ENCODE results near the gene HPGDS.
"Not testable (repeated sequence)": the region's sequence is repeated elsewhere in the genome, so short reads cannot be mapped to it uniquely, and the experiment has no call there.

Gene HPGDS

GRCh38 chr4:94357624-94358023 is 15.0 kb upstream of the HPGDS start:
- DNase-seq (ENCODE audit: low spot score): no peak

GRCh38 chr4:94356444-94356843 is 13.8 kb upstream of the HPGDS start:
- no peak for DNase-seq (ENCODE audit: low spot score)

DNA sequence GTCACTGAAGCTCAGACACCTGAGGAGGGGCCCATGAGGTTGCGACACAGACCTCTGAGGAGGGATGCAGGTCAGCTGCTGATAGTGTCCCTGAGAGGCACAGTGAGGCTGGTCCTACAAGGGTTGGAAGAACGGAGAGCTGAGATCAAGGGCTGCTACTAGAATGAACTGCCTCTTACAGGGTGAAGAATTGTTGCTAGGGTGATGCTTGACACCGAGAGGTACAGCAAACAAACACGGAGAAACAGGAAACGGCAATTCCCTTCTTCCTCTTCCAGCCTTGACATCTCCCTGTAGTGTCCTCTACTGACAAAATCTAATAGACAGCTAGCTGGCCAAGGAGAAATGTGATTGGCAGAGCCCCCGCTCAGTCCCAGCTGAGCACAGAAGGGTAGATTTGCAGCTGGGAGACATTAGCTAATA is 11.8 kb upstream of the HPGDS start:
- no peak for DNase-seq (ENCODE audit: low spot score)

- DNase-seq (ENCODE audit: low spot score): no peak
Observed at GRCh38 chr4:94352996-94353395, 10.4 kb upstream of the HPGDS start.

DNA sequence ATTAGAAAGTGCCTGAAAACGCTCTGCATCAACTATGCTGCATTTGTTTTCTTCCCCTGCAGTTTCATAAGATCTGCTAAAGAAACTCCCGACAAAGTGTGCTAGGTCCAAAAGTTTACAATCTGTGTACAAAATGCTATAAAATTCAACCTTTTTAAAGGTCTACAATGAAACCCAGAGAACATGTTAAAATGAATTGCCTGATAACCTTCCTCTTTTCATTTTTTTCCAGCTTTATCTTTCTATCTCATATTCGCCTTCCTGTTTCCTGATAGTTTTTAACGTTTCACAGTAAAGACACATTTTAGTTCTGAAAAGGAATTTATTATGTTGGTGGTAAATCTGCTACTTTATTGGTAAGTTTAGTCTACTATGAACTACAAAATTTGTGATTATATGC is 9.5 kb upstream of the HPGDS start:
- DNase-seq (ENCODE audit: low spot score): no peak

DNA sequence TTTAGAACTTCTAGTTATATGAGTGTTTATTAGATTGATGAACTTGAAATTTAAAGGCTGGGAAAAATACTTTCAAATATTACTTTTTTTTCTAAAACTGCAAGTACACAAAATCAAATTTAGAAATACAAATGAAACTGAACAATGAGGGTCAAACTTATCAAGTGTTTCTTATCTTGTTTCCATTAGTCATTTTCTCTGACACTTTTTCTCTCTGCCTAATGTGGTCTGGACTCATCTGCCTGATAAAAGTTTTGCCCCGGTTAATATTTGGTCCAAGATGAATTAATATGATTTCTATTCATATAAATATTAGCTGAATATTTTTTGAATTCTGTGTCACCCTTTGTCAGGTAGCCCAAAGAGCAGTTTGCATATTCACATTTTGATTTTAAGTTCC is 8.7 kb upstream of the HPGDS start:
- no peak for DNase-seq (ENCODE audit: low spot score)

- no peak for DNase-seq (ENCODE audit: low spot score)
Observed at GRCh38 chr4:94350095-94350494, 7.5 kb upstream of the HPGDS start.

DNA sequence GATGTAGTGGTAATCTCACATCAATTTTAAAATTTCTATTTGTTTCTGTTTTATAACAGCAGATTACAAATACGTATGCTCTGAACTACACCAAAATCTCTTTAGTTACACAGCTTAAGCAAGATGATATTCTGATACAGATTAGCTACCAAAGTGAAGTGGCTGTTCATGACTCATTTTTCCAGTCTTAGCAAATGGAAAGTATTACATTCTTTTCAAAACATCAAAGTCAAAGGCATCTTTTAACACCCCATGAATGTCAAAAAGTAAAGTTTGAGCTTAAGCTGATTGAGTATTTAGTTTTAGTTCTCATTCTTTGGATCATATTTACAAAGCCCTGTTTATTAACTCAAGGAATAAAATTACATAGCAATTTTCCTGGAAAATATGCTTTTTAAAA is 6.6 kb upstream of the HPGDS start:
- no peak for DNase-seq (ENCODE audit: low spot score)

- DNase-seq (ENCODE audit: low spot score): no peak
Observed at GRCh38 chr4:94348666-94349065, 6.0 kb upstream of the HPGDS start.

GRCh38 chr4:94346541-94346940 is 3.9 kb upstream of the HPGDS start:
- DNase-seq (ENCODE audit: low spot score): no peak

DNA sequence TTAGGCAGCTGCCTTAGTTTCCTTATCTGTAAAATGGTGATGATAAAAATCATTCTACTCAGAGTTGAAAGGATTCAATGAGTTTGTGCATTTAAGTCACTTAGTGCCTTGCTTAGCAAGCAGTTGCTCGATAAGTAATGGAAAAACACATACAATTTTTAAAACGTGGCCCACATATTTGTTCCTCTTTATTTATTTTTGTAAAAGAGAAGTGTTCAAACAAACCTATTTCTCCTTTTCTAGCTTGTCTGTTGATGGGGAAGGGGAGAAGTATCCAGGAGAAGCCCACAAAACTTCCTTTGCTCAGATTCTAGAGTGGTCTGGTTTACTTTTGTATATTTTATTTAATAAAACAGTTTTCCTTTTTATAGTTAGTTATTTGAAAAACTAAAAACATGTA is 3.3 kb upstream of the HPGDS start:
- DNase-seq (ENCODE audit: low spot score): no peak

DNA sequence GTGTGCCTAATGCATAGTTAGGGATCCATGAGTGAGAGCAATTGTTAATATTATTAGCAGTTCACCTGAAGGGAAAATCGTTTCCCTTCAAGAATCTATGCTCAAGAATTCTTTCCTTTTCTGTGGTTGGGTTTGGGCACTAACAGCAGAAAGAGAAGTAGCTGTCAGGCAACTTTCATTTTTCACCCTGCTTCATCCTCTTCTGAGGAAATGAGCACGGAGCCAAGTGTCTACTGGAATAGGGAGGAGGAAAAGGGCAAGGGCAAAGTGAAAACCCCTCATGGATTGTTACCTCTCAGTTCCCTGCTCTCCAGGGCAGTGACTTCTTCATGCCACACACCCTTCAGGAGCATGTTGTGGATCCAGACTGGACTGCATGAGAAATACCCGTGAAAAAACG is 2.6 kb upstream of the HPGDS start:
- DNase-seq (ENCODE audit: low spot score): no peak

- no peak for DNase-seq (ENCODE audit: low spot score)
Observed at GRCh38 chr4:94344457-94344856, 1.8 kb upstream of the HPGDS start.

GRCh38 chr4:94341481-94342370 is 910 bp downstream of the HPGDS start:
- DNase-seq (ENCODE audit: low spot score): no peak

DNA sequence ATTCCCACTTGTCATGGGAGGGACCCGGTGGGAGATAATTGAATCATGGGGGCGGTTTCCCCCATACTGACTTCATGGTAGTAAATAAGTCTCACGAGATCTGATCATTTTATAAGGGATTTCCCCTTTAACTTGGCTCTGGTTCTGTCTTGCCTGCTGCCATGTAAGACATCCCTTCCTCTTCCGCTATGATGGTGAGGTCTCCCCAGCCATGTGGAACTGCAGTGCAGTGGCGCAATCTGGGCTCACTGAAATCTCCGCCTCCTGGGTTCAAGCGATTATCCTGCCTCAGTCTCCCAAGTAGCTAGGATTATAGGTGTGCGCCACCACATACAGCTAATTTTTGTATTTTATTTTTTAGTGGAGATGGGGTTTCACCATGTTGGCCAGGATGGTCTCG is 2.9 kb downstream of the HPGDS start:
- DNase-seq (ENCODE audit: low spot score): no peak

- no peak for DNase-seq (ENCODE audit: low spot score)
Observed at GRCh38 chr4:94338681-94339351, 3.8 kb downstream of the HPGDS start.

- not testable (repeated sequence) for DNase-seq (ENCODE audit: low spot score)
Observed at GRCh38 chr4:94336791-94337190, 5.8 kb downstream of the HPGDS start.

GRCh38 chr4:94336303-94336702 is 6.3 kb downstream of the HPGDS start:
- DNase-seq (ENCODE audit: low spot score): no peak

DNA sequence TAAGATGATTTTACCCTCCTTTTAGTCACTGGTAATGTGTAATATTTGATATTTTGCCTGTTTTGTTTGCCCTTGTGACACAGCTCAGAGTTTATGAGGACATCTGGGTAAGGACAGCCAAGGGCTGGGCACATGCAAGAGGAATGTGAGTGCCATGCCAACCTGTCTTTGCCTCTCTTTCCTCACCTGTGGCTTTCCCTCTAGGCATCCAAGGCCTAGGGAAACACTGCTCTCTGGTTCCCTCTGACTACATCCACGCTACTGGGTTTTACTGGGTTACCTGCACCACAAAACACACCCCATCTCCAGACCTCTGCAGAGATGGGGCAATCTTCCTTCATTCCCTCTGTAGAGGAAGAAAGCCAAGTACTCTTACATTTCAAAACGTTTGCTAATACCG is 7.7 kb downstream of the HPGDS start:
- DNase-seq (ENCODE audit: low spot score): no peak

DNA sequence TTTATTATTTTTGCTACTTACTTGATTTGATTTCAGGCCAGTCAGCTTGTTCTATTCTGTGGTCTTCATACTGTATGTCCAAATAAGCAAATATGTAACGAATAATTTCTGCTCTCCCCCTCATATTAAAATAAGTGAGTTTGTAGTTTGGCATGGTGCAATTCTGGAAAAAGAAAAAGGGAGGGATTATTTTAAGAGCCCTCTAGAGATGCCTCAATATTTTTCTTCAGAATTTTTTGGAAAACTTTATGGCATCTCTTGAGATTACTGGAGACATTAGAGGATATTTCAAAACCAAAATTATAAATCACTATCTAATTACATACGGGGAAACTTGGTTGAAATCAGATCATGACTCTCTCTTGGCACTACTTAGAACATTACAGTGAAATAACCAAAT is 8.2 kb downstream of the HPGDS start:
- no peak for DNase-seq (ENCODE audit: low spot score)

GRCh38 chr4:94333866-94334265 is 8.8 kb downstream of the HPGDS start:
- DNase-seq (ENCODE audit: low spot score): no peak

GRCh38 chr4:94332983-94333590 is 9.5 kb downstream of the HPGDS start:
- DNase-seq (ENCODE audit: low spot score): no peak

- no peak for DNase-seq (ENCODE audit: low spot score)
Observed at GRCh38 chr4:94329933-94330332, 12.7 kb downstream of the HPGDS start.

Measured in LoVo (cell line).